ENCODE results near the gene TARS1.

DNA sequence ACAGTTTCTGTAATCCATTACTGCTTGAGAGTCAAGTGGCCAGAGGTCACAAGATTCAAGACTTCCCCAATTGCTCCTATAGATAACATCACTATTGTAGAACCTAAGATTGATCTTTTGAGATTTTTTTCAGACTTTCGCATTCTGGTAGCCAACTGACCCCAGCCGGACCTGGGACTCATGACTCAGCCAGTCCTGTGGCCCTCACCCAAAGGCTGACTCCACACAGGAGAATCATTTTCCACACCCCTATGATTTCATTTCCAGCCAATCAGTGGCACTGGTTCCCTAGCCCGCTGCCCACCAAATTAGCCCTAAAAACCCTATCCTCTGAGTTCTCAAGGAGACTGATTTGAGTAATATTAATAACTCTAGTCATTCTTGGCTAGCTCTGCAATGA lies 36.2 kb downstream of the TARS1 start:
- TF ChIP-seq, protein P1, sequence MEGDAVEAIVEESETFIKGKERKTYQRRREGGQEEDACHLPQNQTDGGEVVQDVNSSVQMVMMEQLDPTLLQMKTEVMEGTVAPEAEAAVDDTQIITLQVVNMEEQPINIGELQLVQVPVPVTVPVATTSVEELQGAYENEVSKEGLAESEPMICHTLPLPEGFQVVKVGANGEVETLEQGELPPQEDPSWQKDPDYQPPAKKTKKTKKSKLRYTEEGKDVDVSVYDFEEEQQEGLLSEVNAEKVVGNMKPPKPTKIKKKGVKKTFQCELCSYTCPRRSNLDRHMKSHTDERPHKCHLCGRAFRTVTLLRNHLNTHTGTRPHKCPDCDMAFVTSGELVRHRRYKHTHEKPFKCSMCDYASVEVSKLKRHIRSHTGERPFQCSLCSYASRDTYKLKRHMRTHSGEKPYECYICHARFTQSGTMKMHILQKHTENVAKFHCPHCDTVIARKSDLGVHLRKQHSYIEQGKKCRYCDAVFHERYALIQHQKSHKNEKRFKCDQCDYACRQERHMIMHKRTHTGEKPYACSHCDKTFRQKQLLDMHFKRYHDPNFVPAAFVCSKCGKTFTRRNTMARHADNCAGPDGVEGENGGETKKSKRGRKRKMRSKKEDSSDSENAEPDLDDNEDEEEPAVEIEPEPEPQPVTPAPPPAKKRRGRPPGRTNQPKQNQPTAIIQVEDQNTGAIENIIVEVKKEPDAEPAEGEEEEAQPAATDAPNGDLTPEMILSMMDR (IDR thresholded peaks at IDR 0.05) = no peak
- TF ChIP-seq POLR2A (IDR thresholded peaks at IDR 0.05) = no peak
